Uterus (tissue), 4 donors: ENCODE data around the gene NHLRC2. TPM values are rescaled to one million over a fixed set of nuclear protein-coding genes. Genes with fewer than 3 reads are reported as not detected.

Source experiments
- DNase-seq, 2 donors: peaks; one replicate each; pipeline ENCODE4 v3.0.0-alpha.2; 2019 to 2020
- H3K27ac ChIP-seq, 2 donors: fragments of 200-600 bp; sonication (generic); 1 replicate in 1 of 2; 2 replicates in 1 of 2; pipeline ENCODE4 v1.5.1; 2016 to 2018
- H3K27me3 ChIP-seq, 2 donors: fragments of 200-600 bp; sonication (generic); one replicate each; pipeline ENCODE4 v1.5.1; 2018 to 2019; ENCODE audit warnings: control low read depth in 1 of 2
- H3K36me3 ChIP-seq, 2 donors: fragments of 200-600 bp; sonication (generic); one replicate each; pipeline ENCODE4 v1.5.1; 2019; ENCODE audit warnings: control low read depth in 1 of 2
- H3K4me1 ChIP-seq, 2 donors: fragments of 200-600 bp; sonication (generic); one replicate each; pipeline ENCODE4 v1.5.1; 2018 to 2019; ENCODE audit warnings: control low read depth in 1 of 2
- H3K4me3 ChIP-seq, 2 donors: fragments of 200-600 bp; sonication (generic); 1 replicate in 1 of 2; 2 replicates in 1 of 2; pipeline ENCODE4 v1.5.1; 2018 to 2019; ENCODE audit warnings: mild to moderate bottlenecking in 1 of 2
- H3K9me3 ChIP-seq, 2 donors: fragments of 200-600 bp; sonication (generic); one replicate each; pipeline ENCODE4 v1.5.1; 2019; ENCODE audit warnings: control low read depth in 1 of 2
- POLR2A ChIP-seq, 2 donors: fragments of 450-650 bp; IDR thresholded peaks; one replicate each; pipeline ENCODE4 v1.6.1; 2016; ENCODE audit warnings: antibody characterized with exemption in 2 of 2, mild to moderate bottlenecking in 1 of 2, moderate library complexity in 1 of 2
- intact Hi-C: fragments of 100-400 bp; cut with DNase I; formaldehyde crosslinking; loops from one replicate; pipeline ENCODE4 v1.15.1; 2023; ENCODE audit warnings: low total_unique reads
- total RNA-seq, 4 donors: library from RNA; depleted of rRNA in 3 of 4; stranded (reverse); fragments of >200 nt in 3 of 4; gene quantifications; one replicate each; pipeline versions ENCODE4 v1.1.0 to v1.2.4, GENCODE V29; 2014 to 2023
- TF ChIP-seq, protein P1 (sequence below), 4 experiments: fragments of 200-600 bp in 2 of 4; fragments of 450-650 bp in 2 of 4; sonication (generic) in 2 of 4; IDR thresholded peaks; one replicate each; pipeline ENCODE4 v1.5.1; 2016 to 2019; ENCODE audit warnings: antibody characterized with exemption in 4 of 4, mild to moderate bottlenecking in 2 of 4, moderate library complexity in 1 of 4
- donor health status: DM: yes; HTN: yes; CAD: no.

NHLRC2 gene
- total RNA-seq, 4 donors from 2014 or later: 9.0 to 70.3 (median 37.1) TPM

DNA sequence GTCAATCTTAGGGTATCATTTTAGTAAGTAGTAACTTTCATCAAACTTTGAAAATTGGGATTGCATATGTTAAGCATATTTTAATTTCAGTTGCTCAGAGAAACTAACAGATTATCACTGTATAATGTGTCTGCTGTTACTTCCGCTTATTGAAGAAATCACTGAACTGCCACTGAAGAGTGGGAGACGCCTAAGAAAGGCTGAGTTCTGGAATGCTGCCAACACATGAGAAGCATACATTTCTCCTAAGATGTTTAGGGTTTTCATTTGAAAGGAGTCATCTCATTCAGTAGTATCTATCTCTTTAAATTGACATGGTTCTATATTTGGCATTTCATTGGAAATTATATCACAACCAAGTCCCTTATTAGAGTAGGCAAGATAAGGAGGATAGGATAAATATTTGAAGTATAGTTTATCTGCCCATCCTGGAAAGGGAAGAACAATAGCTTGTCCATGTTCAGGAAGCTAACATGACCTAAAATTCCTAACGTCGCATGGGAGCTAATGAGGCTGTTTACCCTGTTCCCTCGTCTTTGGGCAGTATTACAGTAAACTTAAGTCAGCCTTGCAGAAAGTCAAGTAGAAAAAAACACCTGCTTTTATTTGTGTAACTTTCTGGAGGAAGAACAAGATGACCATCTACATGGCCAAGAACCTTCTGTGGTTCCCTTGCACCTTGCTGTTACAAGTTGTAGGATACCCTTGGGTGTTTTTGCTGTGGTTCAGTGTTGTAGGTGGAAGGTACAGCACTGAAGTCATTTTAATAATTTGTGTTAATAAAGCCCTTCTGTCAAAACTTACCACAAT, 67.3 kb downstream of the NHLRC2 start:
- no peaks in the 10 kb centered on the region for H3K27me3 ChIP-seq
- no peak overlapping the region for H3K4me3 ChIP-seq
- intact Hi-C loops: no loop called here
- no peaks in the 10 kb centered on the region for H3K9me3 ChIP-seq
- DNase-seq: no peak
- no peaks in the 10 kb centered on the region for H3K4me1 ChIP-seq
- H3K36me3 ChIP-seq: no peaks in the 10 kb centered on the region
- no peak for TF ChIP-seq POLR2A (IDR thresholded peaks at IDR 0.05)
- TF ChIP-seq, protein P1, sequence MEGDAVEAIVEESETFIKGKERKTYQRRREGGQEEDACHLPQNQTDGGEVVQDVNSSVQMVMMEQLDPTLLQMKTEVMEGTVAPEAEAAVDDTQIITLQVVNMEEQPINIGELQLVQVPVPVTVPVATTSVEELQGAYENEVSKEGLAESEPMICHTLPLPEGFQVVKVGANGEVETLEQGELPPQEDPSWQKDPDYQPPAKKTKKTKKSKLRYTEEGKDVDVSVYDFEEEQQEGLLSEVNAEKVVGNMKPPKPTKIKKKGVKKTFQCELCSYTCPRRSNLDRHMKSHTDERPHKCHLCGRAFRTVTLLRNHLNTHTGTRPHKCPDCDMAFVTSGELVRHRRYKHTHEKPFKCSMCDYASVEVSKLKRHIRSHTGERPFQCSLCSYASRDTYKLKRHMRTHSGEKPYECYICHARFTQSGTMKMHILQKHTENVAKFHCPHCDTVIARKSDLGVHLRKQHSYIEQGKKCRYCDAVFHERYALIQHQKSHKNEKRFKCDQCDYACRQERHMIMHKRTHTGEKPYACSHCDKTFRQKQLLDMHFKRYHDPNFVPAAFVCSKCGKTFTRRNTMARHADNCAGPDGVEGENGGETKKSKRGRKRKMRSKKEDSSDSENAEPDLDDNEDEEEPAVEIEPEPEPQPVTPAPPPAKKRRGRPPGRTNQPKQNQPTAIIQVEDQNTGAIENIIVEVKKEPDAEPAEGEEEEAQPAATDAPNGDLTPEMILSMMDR (IDR thresholded peaks at IDR 0.05): no peak
- H3K27ac ChIP-seq: no peak overlapping the region

- Histone ChIP-seq H3K4me1 (no peaks in the 10 kb centered on the region), H3K27me3 (no peaks in the 10 kb centered on the region), H3K9me3 (no peaks in the 10 kb centered on the region), H3K36me3 (no peaks in the 10 kb centered on the region), H3K4me3 (no peak overlapping the region), H3K27ac (no peak overlapping the region)
- TF ChIP-seq, protein P1 (IDR thresholded peaks at IDR 0.05): no peak
- no peak for TF ChIP-seq POLR2A (IDR thresholded peaks at IDR 0.05)
- intact Hi-C loops: no loop called here
- no peak for DNase-seq
Measured at GRCh38 chr10:113922787-113923570, 68.5 kb downstream of the NHLRC2 start.

GRCh38 chr10:113924186-113924585, 69.7 kb downstream of the NHLRC2 start:
- H3K4me1 ChIP-seq: no peaks in the 10 kb centered on the region
- H3K4me3 ChIP-seq: no peak overlapping the region
- TF ChIP-seq, protein P1 (IDR thresholded peaks at IDR 0.05): no peak
- no peaks in the 10 kb centered on the region for H3K36me3 ChIP-seq
- no peaks in the 10 kb centered on the region for H3K27me3 ChIP-seq
- H3K27ac ChIP-seq: no peak overlapping the region
- no peaks in the 10 kb centered on the region for H3K9me3 ChIP-seq
- DNase-seq: no peak
- intact Hi-C loops: no loop called here

DNA sequence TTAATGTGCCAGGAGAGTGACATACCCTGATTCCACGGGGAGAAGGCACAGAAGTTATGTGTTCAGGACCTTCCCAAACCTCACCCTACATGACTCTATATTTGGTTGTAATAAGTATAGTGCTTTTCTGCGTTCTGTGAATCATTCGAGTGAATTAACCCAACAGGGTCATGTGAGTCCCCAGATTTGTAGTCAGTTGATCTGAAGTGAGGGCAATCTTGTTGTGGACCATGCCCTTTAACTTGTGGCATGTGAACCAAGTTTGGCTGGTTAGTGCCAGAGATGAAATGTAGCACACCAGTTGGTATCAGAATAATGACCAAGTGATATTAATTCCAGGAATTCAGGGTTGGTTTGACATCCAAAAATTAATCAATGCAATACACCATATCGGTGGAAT, 70.2 kb downstream of the NHLRC2 start:
- Histone ChIP-seq H3K4me3 (no peak overlapping the region), H3K4me1 (no peaks in the 10 kb centered on the region), H3K27me3 (no peaks in the 10 kb centered on the region), H3K27ac (no peak overlapping the region), H3K9me3 (no peaks in the 10 kb centered on the region), H3K36me3 (no peaks in the 10 kb centered on the region)
- DNase-seq: no peak
- no peak for TF ChIP-seq POLR2A (IDR thresholded peaks at IDR 0.05)
- TF ChIP-seq, protein P1 (IDR thresholded peaks at IDR 0.05): no peak
- intact Hi-C loops: no loop called here

- TF ChIP-seq, protein P1 (IDR thresholded peaks at IDR 0.05): no peak
- TF ChIP-seq POLR2A (IDR thresholded peaks at IDR 0.05): no peak
- DNase-seq: no peak
Measured at GRCh38 chr10:113927440-113927839, 73.0 kb downstream of the NHLRC2 start.

More at GRCh38 chr10:113927440-113927839, 73.0 kb downstream of the NHLRC2 start:
- Histone ChIP-seq H3K36me3 (no peaks in the 10 kb centered on the region), H3K4me1 (no peaks in the 10 kb centered on the region), H3K9me3 (no peaks in the 10 kb centered on the region), H3K27me3 (no peaks in the 10 kb centered on the region), H3K4me3 (no peak overlapping the region), H3K27ac (no peak overlapping the region)
- intact Hi-C loops: no loop called here
